SK-N-MC (cell line): ENCODE data around the gene SPATS1.

Experiments
- EZH2 ChIP-seq: fragments of 200-600 bp; sonication (generic); IDR thresholded peaks from one replicate; pipeline ENCODE4 v1.6.1; 2017; ENCODE audit warnings: antibody characterized with exemption
- FOXP2 ChIP-seq: optimal IDR thresholded peaks from 2 replicates; pipeline ENCODE3; 2011; ENCODE audit warnings: mild to moderate bottlenecking, moderate library complexity; ENCODE audit not compliant: insufficient read depth; ENCODE audit errors: extremely low read length, control extremely low read depth
- POLR2AphosphoS5 ChIP-seq: IDR thresholded peaks from 2 replicates; pipeline ENCODE4 v1.6.1; 2012; ENCODE audit warnings: mild to moderate bottlenecking, low read depth, low read length, borderline replicate concordance

- no peak for TF ChIP-seq EZH2
- TF ChIP-seq POLR2AphosphoS5, result no peak
- no peak for TF ChIP-seq FOXP2
Measured at GRCh38 chr6:44342052-44342451, 398 bp upstream of the SPATS1 start.
